WTC11 (cell line): Measurements from ENCODE around the gene GGA1. TPM values are rescaled to one million over a fixed set of nuclear protein-coding genes. Genes with fewer than 3 reads are reported as not detected.

Source experiments
- ATAC-seq: fragments of 200-7000 bp; cut with Tn5 transposase; 2 replicates; pipeline ENCODE4 v1.10.0; 2021; ENCODE audit warnings: mild to moderate bottlenecking, moderate library complexity
- CTCF ChIA-PET: fragments of 300-600 bp; sonication (Branson Sonifier 250); formaldehyde crosslinking; loops from one replicate; lab custom pipeline; 2021; ENCODE audit warnings: antibody characterized with exemption; lab: Charles Lee
- POLR2A ChIA-PET: fragments of 350-600 bp; sonication (Branson Sonifier 250); formaldehyde crosslinking; loops from one replicate; lab custom pipeline; 2021; ENCODE audit warnings: antibody characterized with exemption; lab: Charles Lee
- DNase-seq: peaks from one replicate; pipeline ENCODE4 v3.0.0; 2021; ENCODE audit warnings: low spot score
- H3K27ac Mint-ChIP-seq: 2 replicates; pipeline ENCODE4 v1.8.0; 2021; ENCODE audit warnings: mixed read lengths
- H3K27me3 Mint-ChIP-seq: 2 replicates; pipeline ENCODE4 v1.8.0; 2021; ENCODE audit warnings: low read depth, mild to moderate bottlenecking, moderate library complexity, mixed read lengths
- H3K36me3 Mint-ChIP-seq: 2 replicates; pipeline ENCODE4 v1.8.0; 2021; ENCODE audit warnings: mixed read lengths
- H3K4me1 Mint-ChIP-seq: 2 replicates; pipeline ENCODE4 v1.8.0; 2022; ENCODE audit warnings: mixed read lengths
- H3K4me3 Mint-ChIP-seq: 2 replicates; pipeline ENCODE4 v1.8.0; 2021; ENCODE audit warnings: mild to moderate bottlenecking, moderate library complexity, mixed read lengths
- H3K9me3 Mint-ChIP-seq: 2 replicates; pipeline ENCODE4 v1.8.0; 2021; ENCODE audit warnings: mixed read lengths
- AFF4 ChIP-seq: sonication (generic); formaldehyde crosslinking; IDR thresholded peaks from 2 replicates; pipeline ENCODE4 v1.8.1; 2023; ENCODE audit warnings: mild to moderate bottlenecking, missing genetic modification reagents, borderline replicate concordance
- ATF1 ChIP-seq: sonication (generic); formaldehyde crosslinking; IDR thresholded peaks from 2 replicates; pipeline ENCODE4 v1.8.1; 2023; ENCODE audit warnings: mild to moderate bottlenecking, moderate library complexity, missing genetic modification reagents
- ATF3 ChIP-seq: sonication (generic); formaldehyde crosslinking; conservative IDR thresholded peaks from 2 replicates; pipeline ENCODE4 v1.8.1; 2022; ENCODE audit warnings: mild to moderate bottlenecking, missing genetic modification reagents
- CREB1 ChIP-seq: sonication (generic); formaldehyde crosslinking; IDR thresholded peaks from 2 replicates; pipeline ENCODE4 v1.8.0; 2023; ENCODE audit warnings: mild to moderate bottlenecking, missing genetic modification reagents
- ERG ChIP-seq: fragments of 250-450 bp; sonication (Bioruptor Pico); IDR thresholded peaks from 2 replicates; pipeline ENCODE4 v1.8.0; 2021; ENCODE audit warnings: mild to moderate bottlenecking
- FOXK1 ChIP-seq: sonication (generic); formaldehyde crosslinking; IDR thresholded peaks from 2 replicates; pipeline ENCODE4 v1.8.0; 2022; ENCODE audit warnings: mild to moderate bottlenecking, moderate library complexity, missing genetic modification reagents
- FOXP1 ChIP-seq: sonication (generic); formaldehyde crosslinking; IDR thresholded peaks from 2 replicates; pipeline ENCODE4 v1.8.0; 2022; ENCODE audit warnings: missing genetic modification reagents, mild to moderate bottlenecking, moderate library complexity, borderline replicate concordance
- GTF2I ChIP-seq: fragments of 250-450 bp; sonication (Bioruptor Pico); conservative IDR thresholded peaks from 2 replicates; pipeline ENCODE4 v1.4.0; 2021; ENCODE audit warnings: mild to moderate bottlenecking
- HMGA2 ChIP-seq: fragments of 250-450 bp; sonication (Bioruptor Pico); IDR thresholded peaks from 2 replicates; pipeline ENCODE4 v1.4.0; 2021; ENCODE audit warnings: mild to moderate bottlenecking, moderate library complexity
- MAX ChIP-seq: sonication (generic); formaldehyde crosslinking; IDR thresholded peaks from 2 replicates; pipeline ENCODE4 v1.8.0; 2022; ENCODE audit warnings: mild to moderate bottlenecking, missing genetic modification reagents
- MXD4 ChIP-seq: fragments of 250-450 bp; sonication (Bioruptor Pico); IDR thresholded peaks from 2 replicates; pipeline ENCODE4 v1.8.0; 2021; ENCODE audit warnings: mild to moderate bottlenecking, moderate library complexity, borderline replicate concordance
- NFATC4 ChIP-seq: fragments of 250-450 bp; sonication (Bioruptor Pico); IDR thresholded peaks from 2 replicates; pipeline ENCODE4 v1.9.0; 2021; ENCODE audit warnings: mild to moderate bottlenecking
- NFE2L1 ChIP-seq: sonication (generic); formaldehyde crosslinking; IDR thresholded peaks from 2 replicates; pipeline ENCODE4 v1.8.1; 2023; ENCODE audit warnings: missing genetic modification reagents
- OVOL2 ChIP-seq: fragments of 250-450 bp; sonication (Bioruptor Pico); IDR thresholded peaks from 2 replicates; pipeline ENCODE4 v1.9.0; 2021; ENCODE audit warnings: mild to moderate bottlenecking, borderline replicate concordance
- PRDM15 ChIP-seq: sonication (generic); formaldehyde crosslinking; IDR thresholded peaks from 2 replicates; pipeline ENCODE4 v1.8.0; 2022; ENCODE audit warnings: missing genetic modification reagents
- RORB ChIP-seq: fragments of 250-450 bp; sonication (Bioruptor Pico); IDR thresholded peaks from 2 replicates; pipeline ENCODE4 v1.9.0; 2021; ENCODE audit warnings: mild to moderate bottlenecking
- SP1 ChIP-seq: sonication (generic); formaldehyde crosslinking; conservative IDR thresholded peaks from 2 replicates; pipeline ENCODE4 v1.8.1; 2022; ENCODE audit warnings: missing genetic modification reagents
- ZBTB43 ChIP-seq: sonication (generic); formaldehyde crosslinking; IDR thresholded peaks from 2 replicates; pipeline ENCODE4 v1.8.1; 2023; ENCODE audit warnings: mild to moderate bottlenecking, missing genetic modification reagents
- ZNF416 ChIP-seq: fragments of 250-450 bp; sonication (Bioruptor Pico); IDR thresholded peaks from 2 replicates; pipeline ENCODE4 v1.9.0; 2021; ENCODE audit warnings: mild to moderate bottlenecking, inconsistent platforms
- ZNF423 ChIP-seq: fragments of 250-450 bp; sonication (Bioruptor Pico); IDR thresholded peaks from 2 replicates; pipeline ENCODE4 v2.1.2; 2022; ENCODE audit warnings: mild to moderate bottlenecking, moderate library complexity
- ZNF512 ChIP-seq: sonication (generic); formaldehyde crosslinking; IDR thresholded peaks from 2 replicates; pipeline ENCODE4 v1.8.1; 2022; ENCODE audit warnings: missing genetic modification reagents, borderline replicate concordance
- total RNA-seq: library from RNA; stranded (reverse); gene quantifications from 3 replicates; pipeline ENCODE4 v1.2.3, GENCODE V29; 2021

Gene GGA1
- total RNA-seq, 1 experiment from 2014 or later, result 66.3 TPM

- no peak for TF ChIP-seq ATF1
- no peak for TF ChIP-seq ERG (CRISPR knock-in tag)
- TF ChIP-seq HMGA2 (CRISPR knock-in tag), result peak; percentile 95
- no peak for TF ChIP-seq AFF4 (CRISPR knock-in tag)
- no peak for TF ChIP-seq GTF2I (CRISPR knock-in tag)
- TF ChIP-seq MAX (CRISPR knock-in tag), result no peak
- TF ChIP-seq MXD4 (CRISPR knock-in tag), result no peak
- TF ChIP-seq CREB1 (CRISPR knock-in tag), result no peak
- peak overlapping the region; percentile 84 for H3K27ac Mint-ChIP-seq
- no peaks in the 10 kb centered on the region for H3K36me3 Mint-ChIP-seq
- H3K27me3 Mint-ChIP-seq, result peaks cover 18% of the 10 kb centered on the region
- DNase-seq (no peak), ATAC-seq (no peak)
- ChIA-PET CTCF (interaction anchor here (0.7 to 6.8 kb wide), 7 partner anchors 16 to 140 kb away, joined by 3 to 51 read pairs (median 4); partner anchors contain the start of genes GGA1 and PDXP), POLR2A (interaction anchor here (1.0 kb wide), 2 partner anchors 19 to 70 kb away, joined by 5 read pairs; partner anchors contain the start of gene PDXP)
- peak overlapping the region; percentile 72 for H3K4me3 Mint-ChIP-seq
- H3K4me1 Mint-ChIP-seq, result peaks cover 13% of the 10 kb centered on the region
- H3K9me3 Mint-ChIP-seq, result no peaks in the 10 kb centered on the region
These were observed 68.9 kb downstream of the GGA1 start for GRCh38 chr22:37677493-37677974.

GRCh38 chr22:37678372-37678771 lies 69.7 kb downstream of the GGA1 start:
- H3K36me3 Mint-ChIP-seq, result no peaks in the 10 kb centered on the region
- POLR2A ChIA-PET, result interaction anchor here (1.0 kb wide), 1 partner anchor 71 kb away, joined by 5 read pairs; no protein-coding TSS in a partner anchor
- TF ChIP-seq ZNF423 (CRISPR knock-in tag) (no peak), NFE2L1 (no peak), OVOL2 (no peak), ZNF416 (CRISPR knock-in tag) (no peak), ZNF512 (CRISPR knock-in tag) (no peak), NFATC4 (no peak), PRDM15 (CRISPR knock-in tag) (no peak), FOXK1 (CRISPR knock-in tag) (no peak), SP1 (CRISPR knock-in tag) (no peak), ATF3 (CRISPR knock-in tag) (no peak), RORB (CRISPR knock-in tag) (no peak), FOXP1 (CRISPR knock-in tag) (no peak), ZBTB43 (CRISPR knock-in tag) (no peak)
- no peaks in the 10 kb centered on the region for H3K9me3 Mint-ChIP-seq
- peak overlapping the region; percentile 96; the same call in 1 of the 2 replicates for H3K27ac Mint-ChIP-seq
- peak overlapping the region; percentile 45 for H3K4me3 Mint-ChIP-seq
- CTCF ChIA-PET, result interaction anchor here (0.7 to 6.8 kb wide), 2 partner anchors 36 to 275 kb away, joined by 3 to 51 read pairs; partner anchors contain the start of genes C22orf23 and POLR2F
- peaks cover 13% of the 10 kb centered on the region for H3K4me1 Mint-ChIP-seq
- DNase-seq (no peak), ATAC-seq (no peak)
- peaks cover 18% of the 10 kb centered on the region for H3K27me3 Mint-ChIP-seq
